Stomach (tissue), 4 donors: ENCODE data around the gene MID1.

ENCODE experiments used
- POLR2AphosphoS5 ChIP-seq, 3 donors: sonication (generic); formaldehyde crosslinking; IDR thresholded peaks; one replicate each; pipeline ENCODE4 v1.6.1; 2016; ENCODE audit warnings: antibody characterized with exemption in 3 of 3
- TF ChIP-seq, protein P1 (sequence below), 7 experiments: fragments of 450-650 bp in 4 of 7; fragments of 200-600 bp in 3 of 7; sonication (generic) in 3 of 7; IDR thresholded peaks; one replicate each; pipeline ENCODE4 v1.5.1; 2016 to 2019; ENCODE audit warnings: antibody characterized with exemption in 7 of 7, control low read depth in 2 of 7, mild to moderate bottlenecking in 1 of 7

DNA sequence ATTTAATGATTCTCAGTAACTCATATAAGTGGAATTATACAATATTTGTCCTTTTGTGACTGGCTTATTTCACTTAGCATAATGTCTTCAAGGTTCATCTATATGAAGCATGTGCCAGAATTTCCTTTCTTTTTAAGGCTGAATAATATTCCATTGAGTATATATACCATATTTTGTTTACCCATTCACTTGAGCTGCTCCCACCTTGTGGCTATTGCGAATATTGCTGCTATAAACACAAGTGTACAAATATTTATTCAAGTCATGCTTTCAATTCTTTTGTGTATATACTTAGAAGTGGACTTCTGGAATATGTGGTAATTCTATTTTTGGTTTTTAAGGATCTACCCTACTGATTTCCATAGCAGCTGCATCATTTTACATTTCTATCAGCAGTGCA is 219.1 kb downstream of the MID1 start:
- TF ChIP-seq, protein P1, sequence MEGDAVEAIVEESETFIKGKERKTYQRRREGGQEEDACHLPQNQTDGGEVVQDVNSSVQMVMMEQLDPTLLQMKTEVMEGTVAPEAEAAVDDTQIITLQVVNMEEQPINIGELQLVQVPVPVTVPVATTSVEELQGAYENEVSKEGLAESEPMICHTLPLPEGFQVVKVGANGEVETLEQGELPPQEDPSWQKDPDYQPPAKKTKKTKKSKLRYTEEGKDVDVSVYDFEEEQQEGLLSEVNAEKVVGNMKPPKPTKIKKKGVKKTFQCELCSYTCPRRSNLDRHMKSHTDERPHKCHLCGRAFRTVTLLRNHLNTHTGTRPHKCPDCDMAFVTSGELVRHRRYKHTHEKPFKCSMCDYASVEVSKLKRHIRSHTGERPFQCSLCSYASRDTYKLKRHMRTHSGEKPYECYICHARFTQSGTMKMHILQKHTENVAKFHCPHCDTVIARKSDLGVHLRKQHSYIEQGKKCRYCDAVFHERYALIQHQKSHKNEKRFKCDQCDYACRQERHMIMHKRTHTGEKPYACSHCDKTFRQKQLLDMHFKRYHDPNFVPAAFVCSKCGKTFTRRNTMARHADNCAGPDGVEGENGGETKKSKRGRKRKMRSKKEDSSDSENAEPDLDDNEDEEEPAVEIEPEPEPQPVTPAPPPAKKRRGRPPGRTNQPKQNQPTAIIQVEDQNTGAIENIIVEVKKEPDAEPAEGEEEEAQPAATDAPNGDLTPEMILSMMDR (IDR thresholded peaks at IDR 0.05) = no peak
- TF ChIP-seq POLR2AphosphoS5 (IDR thresholded peaks at IDR 0.05) = no peak
